Measurements from ENCODE around the gene CMYA5.

DNA sequence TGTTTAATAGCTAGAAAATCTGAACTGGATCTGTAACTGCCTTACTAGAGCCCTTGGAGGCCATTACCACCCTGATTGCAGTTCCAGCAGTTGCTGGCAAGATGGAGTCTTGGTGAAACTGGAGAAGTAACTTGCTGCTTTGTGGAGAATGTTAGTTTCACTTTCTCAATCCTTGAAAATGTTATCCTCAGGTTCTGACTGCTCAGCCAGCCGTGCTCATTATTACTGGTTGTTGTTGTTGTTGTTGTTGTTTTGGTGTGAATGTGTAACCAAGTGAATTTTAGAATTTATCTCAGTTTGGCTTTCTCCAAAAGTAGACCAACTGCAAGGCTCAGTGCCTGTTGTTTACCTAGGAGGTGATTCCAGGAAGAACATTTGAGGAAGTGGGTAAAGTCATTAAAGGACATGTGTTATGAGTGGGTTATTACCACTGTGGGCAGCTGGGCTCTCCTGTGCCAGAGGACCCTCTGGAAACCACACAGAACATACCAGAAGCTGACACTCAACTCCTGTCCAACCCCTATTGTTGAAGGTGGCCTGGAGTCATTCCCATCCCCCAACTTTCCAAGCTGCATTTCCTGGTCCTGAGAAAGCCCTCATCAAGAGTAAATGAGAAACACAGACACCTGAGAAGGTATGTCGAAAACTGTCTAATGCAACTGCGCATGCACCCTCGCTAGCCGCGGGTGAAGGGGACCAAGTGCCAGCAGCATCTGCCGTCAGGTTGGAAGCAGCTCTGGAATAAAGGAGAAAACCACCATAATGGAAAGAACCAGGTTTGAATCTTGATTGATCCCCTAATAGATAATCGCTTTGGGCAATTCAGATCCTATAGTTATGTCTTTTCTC, 111.6 kb downstream of the CMYA5 start:
- TF ChIP-seq POLR2A (IDR thresholded peaks at IDR 0.05) (no peak), CTCF (IDR thresholded peaks at IDR 0.05) (no peak)

All from prostate gland (tissue), 2 donors.